Measurements from ENCODE around the gene POLR2J.
A peak's percentile ranks its signal among the peaks of the same experiment; 100 is the strongest.

POLR2J gene

GRCh38 chr7:102436118-102436517 lies 42.6 kb downstream of the POLR2J start:
- FAIRE-seq, result no peak
- DNase-seq (ENCODE audit: insufficient read length, low spot score), result no peak
- TF ChIP-seq POLR2A (IDR thresholded peaks at IDR 0.05; ENCODE audit: low read depth, low read length), result no peak

GRCh38 chr7:102434039-102434486 lies 44.7 kb downstream of the POLR2J start:
- TF ChIP-seq POLR2A (IDR thresholded peaks at IDR 0.05; ENCODE audit: low read depth, low read length), result no peak

GRCh38 chr7:102433219-102434038 lies 45.3 kb downstream of the POLR2J start, which contains the start of gene ORAI2:
Gene ORAI2 (plus strand): TSS chr7:102433575. CDS start chr7:102438957, 5,382 bp downstream.
- peak; percentile 81 for TF ChIP-seq POLR2A (IDR thresholded peaks at IDR 0.05; ENCODE audit: low read depth, low read length)
- FAIRE-seq (no peak), DNase-seq (ENCODE audit: insufficient read length, low spot score) (peak; percentile 85)

More at GRCh38 chr7:102434039-102434486, 44.7 kb downstream of the POLR2J start:
- no peak for FAIRE-seq
- DNase-seq (ENCODE audit: insufficient read length, low spot score), result no peak

- FAIRE-seq (no peak), DNase-seq (ENCODE audit: insufficient read length, low spot score) (no peak)
- TF ChIP-seq POLR2A (IDR thresholded peaks at IDR 0.05; ENCODE audit: low read depth, low read length), result no peak
Measured at GRCh38 chr7:102432442-102433218, 46.1 kb downstream of the POLR2J start.

GRCh38 chr7:102431617-102432298 lies 47.0 kb downstream of the POLR2J start:
- no peak for TF ChIP-seq POLR2A (IDR thresholded peaks at IDR 0.05; ENCODE audit: low read depth, low read length)
- no peak for FAIRE-seq
- DNase-seq (ENCODE audit: insufficient read length, low spot score), result no peak

GRCh38 chr7:102429141-102429899 lies 49.4 kb downstream of the POLR2J start:
- FAIRE-seq, result no peak
- no peak for DNase-seq (ENCODE audit: insufficient read length, low spot score)

GRCh38 chr7:102427019-102427405 lies 51.7 kb downstream of the POLR2J start:
- TF ChIP-seq POLR2A (IDR thresholded peaks at IDR 0.05; ENCODE audit: low read depth, low read length), result no peak
- FAIRE-seq (no peak), DNase-seq (ENCODE audit: insufficient read length, low spot score) (no peak)

More at GRCh38 chr7:102429141-102429899, 49.4 kb downstream of the POLR2J start:
- TF ChIP-seq POLR2A (IDR thresholded peaks at IDR 0.05; ENCODE audit: low read depth, low read length), result no peak

GRCh38 chr7:102426268-102427018 lies 52.3 kb downstream of the POLR2J start:
- no peak for FAIRE-seq
- TF ChIP-seq POLR2A (IDR thresholded peaks at IDR 0.05; ENCODE audit: low read depth, low read length), result no peak
- DNase-seq (ENCODE audit: insufficient read length, low spot score), result no peak

GRCh38 chr7:102425639-102426267 lies 53.0 kb downstream of the POLR2J start:
- FAIRE-seq (no peak), DNase-seq (ENCODE audit: insufficient read length, low spot score) (no peak)
- TF ChIP-seq POLR2A (IDR thresholded peaks at IDR 0.05; ENCODE audit: low read depth, low read length), result 0 out of 2 replicates have a peak, but pooled peaks have one; percentile 24

- FAIRE-seq (no peak), DNase-seq (ENCODE audit: insufficient read length, low spot score) (no peak)
- no peak for TF ChIP-seq POLR2A (IDR thresholded peaks at IDR 0.05; ENCODE audit: low read depth, low read length)
Measured at GRCh38 chr7:102424787-102425218, 53.9 kb downstream of the POLR2J start.

- no peak for FAIRE-seq
- TF ChIP-seq POLR2A (IDR thresholded peaks at IDR 0.05; ENCODE audit: low read depth, low read length), result no peak
- DNase-seq (ENCODE audit: insufficient read length, low spot score), result no peak
Measured at GRCh38 chr7:102424129-102424551, 54.6 kb downstream of the POLR2J start.

Measured in H54 (cell line).